HepG2 (cell line): Measurements from ENCODE around the gene AGPAT2. TPM values are rescaled to one million over a fixed set of nuclear protein-coding genes. Genes with fewer than 3 reads are reported as not detected.
A peak's percentile ranks its signal among the peaks of the same experiment; 100 is the strongest.

Experiments
- GATAD1 ChIP-seq: IDR thresholded peaks from 2 replicates; pipeline ENCODE4 v1.6.1; 2016; ENCODE audit warnings: missing genetic modification reagents, missing compliant biosample characterization
- GPN1 ChIP-seq: sonication (generic); formaldehyde crosslinking; IDR thresholded peaks from 2 replicates; pipeline ENCODE4 v1.5.1; 2020; ENCODE audit warnings: missing genetic modification reagents, borderline replicate concordance
- HIVEP1 ChIP-seq: sonication (generic); formaldehyde crosslinking; IDR thresholded peaks from 2 replicates; pipeline ENCODE4 v1.4.0; 2020; ENCODE audit warnings: mild to moderate bottlenecking, missing genetic modification reagents
- HOXA3 ChIP-seq: sonication (generic); formaldehyde crosslinking; IDR thresholded peaks from 2 replicates; pipeline ENCODE4 v1.5.0; 2020; ENCODE audit warnings: missing genetic modification reagents
- KMT2A ChIP-seq: sonication (generic); formaldehyde crosslinking; IDR thresholded peaks from 2 replicates; pipeline ENCODE4 v1.4.0; 2020; ENCODE audit warnings: missing genetic modification reagents
- MED1 ChIP-seq: sonication (generic); formaldehyde crosslinking; IDR thresholded peaks from 2 replicates; pipeline ENCODE4 v1.4.0; 2020; ENCODE audit warnings: missing genetic modification reagents
- MIER2 ChIP-seq: IDR thresholded peaks from 2 replicates; pipeline ENCODE4 v1.6.1; 2016; ENCODE audit warnings: missing biosample characterization, missing genetic modification reagents
- NCOA1 ChIP-seq: sonication (generic); formaldehyde crosslinking; IDR thresholded peaks from 2 replicates; pipeline ENCODE4 v1.9.0; 2021; ENCODE audit warnings: missing genetic modification reagents
- SETDB1 ChIP-seq: sonication (generic); formaldehyde crosslinking; IDR thresholded peaks from 2 replicates; pipeline ENCODE4 v1.5.1; 2020; ENCODE audit warnings: missing genetic modification reagents, mild to moderate bottlenecking, borderline replicate concordance
- SIN3A ChIP-seq: IDR thresholded peaks from 2 replicates; pipeline ENCODE4 v1.6.1; 2011; ENCODE audit warnings: low read depth, mild to moderate bottlenecking, control low read depth, low read length, borderline replicate concordance
- TARDBP ChIP-seq: sonication (generic); formaldehyde crosslinking; IDR thresholded peaks from 2 replicates; pipeline ENCODE4 v1.8.0; 2022; ENCODE audit warnings: mild to moderate bottlenecking, missing genetic modification reagents
- ZC3H13 ChIP-seq: sonication (generic); formaldehyde crosslinking; IDR thresholded peaks from 2 replicates; pipeline ENCODE4 v1.8.1; 2023; ENCODE audit warnings: mild to moderate bottlenecking, missing genetic modification reagents, moderate library complexity
- ZKSCAN5 ChIP-seq: sonication (generic); formaldehyde crosslinking; IDR thresholded peaks from 2 replicates; pipeline ENCODE4 v1.5.1; 2020; ENCODE audit warnings: mild to moderate bottlenecking, missing genetic modification reagents
- ZMYM3 ChIP-seq: sonication (generic); formaldehyde crosslinking; IDR thresholded peaks from 2 replicates; pipeline ENCODE4 v1.5.1; 2020; ENCODE audit warnings: mild to moderate bottlenecking, missing genetic modification reagents
- ZNF256 ChIP-seq: sonication (generic); formaldehyde crosslinking; conservative IDR thresholded peaks from 2 replicates; pipeline ENCODE4 v1.4.0; 2020; ENCODE audit warnings: missing genetic modification reagents
- ZNF572 ChIP-seq: sonication (generic); formaldehyde crosslinking; IDR thresholded peaks from 2 replicates; pipeline ENCODE4 v1.5.1; 2020; ENCODE audit warnings: mild to moderate bottlenecking, missing genetic modification reagents
- ZNF589 ChIP-seq: sonication (generic); formaldehyde crosslinking; conservative IDR thresholded peaks from 2 replicates; pipeline ENCODE4 v1.8.0; 2022; ENCODE audit warnings: mild to moderate bottlenecking, moderate library complexity, missing genetic modification reagents
- ZNF746 ChIP-seq: sonication (generic); formaldehyde crosslinking; IDR thresholded peaks from 2 replicates; pipeline ENCODE4 v1.8.0; 2022; ENCODE audit warnings: mild to moderate bottlenecking, missing genetic modification reagents
- polyA plus RNA-seq, 8 experiments: library from polyadenylated mRNA; depleted of rRNA in 3 of 8; stranded (reverse) in 7 of 8; unstranded in 1 of 8; fragments of >200 nt; fragmentation: Illumina TruSeq in 4 of 8; extraction: Trizol in 4 of 8; gene quantifications; 2 replicates each; pipeline versions ENCODE4 v1.2.1 to v1.2.3, GENCODE V29; 2011 to 2016; ENCODE audit warnings: low read depth in 4 of 8, missing spikeins in 1 of 8, mixed read lengths in 1 of 8; ENCODE audit not compliant: insufficient read depth in 1 of 8
- total RNA-seq, 5 experiments: library from RNA; depleted of rRNA; stranded (reverse); fragments of >200 nt; fragmentation: Illumina TruSeq; extraction: Trizol; gene quantifications; 2 replicates each; pipeline ENCODE4 v1.2.3, GENCODE V29; 2016; ENCODE audit warnings: low read depth in 1 of 5
- TF ChIP-seq, protein P1 (sequence below): sonication (generic); formaldehyde crosslinking; IDR thresholded peaks from 2 replicates; pipeline ENCODE4 v1.4.0; 2020; ENCODE audit warnings: mild to moderate bottlenecking, missing genetic modification reagents
- TF ChIP-seq, protein P2 (sequence below): sonication (generic); formaldehyde crosslinking; conservative IDR thresholded peaks from 2 replicates; pipeline ENCODE4 v1.4.0; 2020; ENCODE audit warnings: missing genetic modification reagents
- TF ChIP-seq, protein P3 (sequence below): sonication (generic); formaldehyde crosslinking; IDR thresholded peaks from 2 replicates; pipeline ENCODE4 v1.4.0; 2020; ENCODE audit warnings: missing genetic modification reagents
- TF ChIP-seq, protein P4 (sequence below): sonication (generic); formaldehyde crosslinking; IDR thresholded peaks from 2 replicates; pipeline ENCODE4 v1.8.0; 2022; ENCODE audit warnings: low read depth, missing genetic modification reagents
- TF ChIP-seq, protein P5 (sequence below): sonication (generic); formaldehyde crosslinking; conservative IDR thresholded peaks from 2 replicates; pipeline ENCODE4 v1.4.0; 2020; ENCODE audit warnings: missing genetic modification reagents

AGPAT2 gene
- total and polyA plus RNA-seq, 2 of the 13 experiments (the other 11 are each of a cell fraction or from before 2014, with no cell fraction given) = 3.9 to 25.8 TPM

DNA sequence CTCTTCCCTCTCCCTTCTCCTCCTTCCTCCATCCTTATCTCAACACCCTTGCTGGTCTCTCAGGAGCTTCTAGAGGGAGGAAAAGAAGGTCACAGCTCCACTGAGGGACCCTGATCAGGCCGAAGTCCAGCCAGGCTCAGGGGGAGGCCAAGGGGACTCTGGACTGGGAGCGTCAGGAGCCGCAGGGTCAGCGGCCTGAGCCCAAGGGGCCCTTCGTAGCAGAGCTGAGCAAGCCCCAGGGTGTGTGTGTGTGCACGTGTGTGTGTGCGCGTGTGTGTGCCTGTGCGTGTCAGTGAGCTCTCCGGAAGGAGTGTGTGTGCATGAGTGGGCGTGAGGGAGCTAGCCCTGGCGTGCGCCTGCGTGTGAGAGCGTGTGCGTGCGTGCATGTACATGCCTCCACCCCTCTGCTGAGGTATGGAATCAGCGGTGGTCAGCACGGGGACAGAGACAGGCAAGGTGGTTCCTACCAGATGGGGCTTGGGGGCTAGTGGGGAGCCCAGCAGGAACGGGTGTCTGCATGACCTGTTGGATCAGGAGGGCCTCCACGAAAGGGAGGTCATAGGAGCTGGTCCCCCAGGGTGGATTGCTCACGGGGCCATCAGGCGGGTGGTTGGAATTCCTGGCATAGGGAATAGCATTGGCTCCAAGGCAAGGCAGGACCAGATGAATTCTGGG, 10.0 kb upstream of the AGPAT2 start (continued):
- TF ChIP-seq, protein P1, sequence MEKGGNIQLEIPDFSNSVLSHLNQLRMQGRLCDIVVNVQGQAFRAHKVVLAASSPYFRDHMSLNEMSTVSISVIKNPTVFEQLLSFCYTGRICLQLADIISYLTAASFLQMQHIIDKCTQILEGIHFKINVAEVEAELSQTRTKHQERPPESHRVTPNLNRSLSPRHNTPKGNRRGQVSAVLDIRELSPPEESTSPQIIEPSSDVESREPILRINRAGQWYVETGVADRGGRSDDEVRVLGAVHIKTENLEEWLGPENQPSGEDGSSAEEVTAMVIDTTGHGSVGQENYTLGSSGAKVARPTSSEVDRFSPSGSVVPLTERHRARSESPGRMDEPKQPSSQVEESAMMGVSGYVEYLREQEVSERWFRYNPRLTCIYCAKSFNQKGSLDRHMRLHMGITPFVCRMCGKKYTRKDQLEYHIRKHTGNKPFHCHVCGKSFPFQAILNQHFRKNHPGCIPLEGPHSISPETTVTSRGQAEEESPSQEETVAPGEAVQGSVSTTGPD (CRISPR knock-in tag) = no peak
- TF ChIP-seq GATAD1 (0 out of 2 replicates have a peak, but pooled peaks have one; percentile 16), ZNF572 (CRISPR knock-in tag) (no peak), ZNF589 (CRISPR knock-in tag) (0 out of 2 replicates have a peak, but pooled peaks have one; percentile 50), SIN3A (no peak), KMT2A (CRISPR knock-in tag) (no peak), HOXA3 (peak; percentile 80), SETDB1 (CRISPR knock-in tag) (no peak), NCOA1 (CRISPR knock-in tag) (no peak), TARDBP (CRISPR knock-in tag) (peak; percentile 5; the same call in 1 of the 2 replicates), GPN1 (CRISPR knock-in tag) (no peak), MIER2 (CRISPR knock-in tag) (no peak), MED1 (CRISPR knock-in tag) (peak; percentile 81), ZNF256 (no peak), ZC3H13 (peak; percentile 45; the same call in 1 of the 2 replicates), ZKSCAN5 (CRISPR knock-in tag) (no peak), ZNF746 (CRISPR knock-in tag) (peak; percentile 41; the same call in 1 of the 2 replicates), ZMYM3 (peak; percentile 51; the same call in 1 of the 2 replicates), HIVEP1 (CRISPR knock-in tag) (0 out of 2 replicates have a peak, but pooled peaks have one; percentile 17)
- TF ChIP-seq, protein P2, sequence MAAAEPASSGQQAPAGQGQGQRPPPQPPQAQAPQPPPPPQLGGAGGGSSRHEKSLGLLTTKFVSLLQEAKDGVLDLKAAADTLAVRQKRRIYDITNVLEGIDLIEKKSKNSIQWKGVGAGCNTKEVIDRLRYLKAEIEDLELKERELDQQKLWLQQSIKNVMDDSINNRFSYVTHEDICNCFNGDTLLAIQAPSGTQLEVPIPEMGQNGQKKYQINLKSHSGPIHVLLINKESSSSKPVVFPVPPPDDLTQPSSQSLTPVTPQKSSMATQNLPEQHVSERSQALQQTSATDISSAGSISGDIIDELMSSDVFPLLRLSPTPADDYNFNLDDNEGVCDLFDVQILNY (CRISPR knock-in tag) = no peak
- TF ChIP-seq, protein P3, sequence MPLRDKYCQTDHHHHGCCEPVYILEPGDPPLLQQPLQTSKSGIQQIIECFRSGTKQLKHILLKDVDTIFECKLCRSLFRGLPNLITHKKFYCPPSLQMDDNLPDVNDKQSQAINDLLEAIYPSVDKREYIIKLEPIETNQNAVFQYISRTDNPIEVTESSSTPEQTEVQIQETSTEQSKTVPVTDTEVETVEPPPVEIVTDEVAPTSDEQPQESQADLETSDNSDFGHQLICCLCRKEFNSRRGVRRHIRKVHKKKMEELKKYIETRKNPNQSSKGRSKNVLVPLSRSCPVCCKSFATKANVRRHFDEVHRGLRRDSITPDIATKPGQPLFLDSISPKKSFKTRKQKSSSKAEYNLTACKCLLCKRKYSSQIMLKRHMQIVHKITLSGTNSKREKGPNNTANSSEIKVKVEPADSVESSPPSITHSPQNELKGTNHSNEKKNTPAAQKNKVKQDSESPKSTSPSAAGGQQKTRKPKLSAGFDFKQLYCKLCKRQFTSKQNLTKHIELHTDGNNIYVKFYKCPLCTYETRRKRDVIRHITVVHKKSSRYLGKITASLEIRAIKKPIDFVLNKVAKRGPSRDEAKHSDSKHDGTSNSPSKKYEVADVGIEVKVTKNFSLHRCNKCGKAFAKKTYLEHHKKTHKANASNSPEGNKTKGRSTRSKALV (CRISPR knock-in tag) = no peak
- TF ChIP-seq, protein P4, sequence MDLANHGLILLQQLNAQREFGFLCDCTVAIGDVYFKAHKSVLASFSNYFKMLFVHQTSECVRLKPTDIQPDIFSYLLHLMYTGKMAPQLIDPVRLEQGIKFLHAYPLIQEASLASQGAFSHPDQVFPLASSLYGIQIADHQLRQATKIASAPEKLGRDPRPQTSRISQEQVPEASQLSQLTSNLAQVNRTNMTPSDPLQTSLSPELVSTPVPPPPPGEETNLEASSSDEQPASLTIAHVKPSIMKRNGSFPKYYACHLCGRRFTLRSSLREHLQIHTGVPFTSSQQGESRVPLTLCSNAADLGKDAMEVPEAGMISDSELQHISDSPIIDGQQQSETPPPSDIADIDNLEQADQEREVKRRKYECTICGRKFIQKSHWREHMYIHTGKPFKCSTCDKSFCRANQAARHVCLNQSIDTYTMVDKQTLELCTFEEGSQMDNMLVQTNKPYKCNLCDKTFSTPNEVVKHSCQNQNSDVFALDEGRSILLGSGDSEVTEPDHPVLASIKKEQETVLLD (CRISPR knock-in tag) = 0 out of 2 replicates have a peak, but pooled peaks have one; percentile 26
- TF ChIP-seq, protein P5, sequence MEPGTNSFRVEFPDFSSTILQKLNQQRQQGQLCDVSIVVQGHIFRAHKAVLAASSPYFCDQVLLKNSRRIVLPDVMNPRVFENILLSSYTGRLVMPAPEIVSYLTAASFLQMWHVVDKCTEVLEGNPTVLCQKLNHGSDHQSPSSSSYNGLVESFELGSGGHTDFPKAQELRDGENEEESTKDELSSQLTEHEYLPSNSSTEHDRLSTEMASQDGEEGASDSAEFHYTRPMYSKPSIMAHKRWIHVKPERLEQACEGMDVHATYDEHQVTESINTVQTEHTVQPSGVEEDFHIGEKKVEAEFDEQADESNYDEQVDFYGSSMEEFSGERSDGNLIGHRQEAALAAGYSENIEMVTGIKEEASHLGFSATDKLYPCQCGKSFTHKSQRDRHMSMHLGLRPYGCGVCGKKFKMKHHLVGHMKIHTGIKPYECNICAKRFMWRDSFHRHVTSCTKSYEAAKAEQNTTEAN (CRISPR knock-in tag) = peak; percentile 99
